Measurements from ENCODE around the gene S100A7A. TPM values are rescaled to one million over a fixed set of nuclear protein-coding genes. Genes with fewer than 3 reads are reported as not detected.
A peak's percentile ranks its signal among the peaks of the same experiment; 100 is the strongest.

S100A7A gene
- polyA plus RNA-seq, 3 donors = not detected

DNA sequence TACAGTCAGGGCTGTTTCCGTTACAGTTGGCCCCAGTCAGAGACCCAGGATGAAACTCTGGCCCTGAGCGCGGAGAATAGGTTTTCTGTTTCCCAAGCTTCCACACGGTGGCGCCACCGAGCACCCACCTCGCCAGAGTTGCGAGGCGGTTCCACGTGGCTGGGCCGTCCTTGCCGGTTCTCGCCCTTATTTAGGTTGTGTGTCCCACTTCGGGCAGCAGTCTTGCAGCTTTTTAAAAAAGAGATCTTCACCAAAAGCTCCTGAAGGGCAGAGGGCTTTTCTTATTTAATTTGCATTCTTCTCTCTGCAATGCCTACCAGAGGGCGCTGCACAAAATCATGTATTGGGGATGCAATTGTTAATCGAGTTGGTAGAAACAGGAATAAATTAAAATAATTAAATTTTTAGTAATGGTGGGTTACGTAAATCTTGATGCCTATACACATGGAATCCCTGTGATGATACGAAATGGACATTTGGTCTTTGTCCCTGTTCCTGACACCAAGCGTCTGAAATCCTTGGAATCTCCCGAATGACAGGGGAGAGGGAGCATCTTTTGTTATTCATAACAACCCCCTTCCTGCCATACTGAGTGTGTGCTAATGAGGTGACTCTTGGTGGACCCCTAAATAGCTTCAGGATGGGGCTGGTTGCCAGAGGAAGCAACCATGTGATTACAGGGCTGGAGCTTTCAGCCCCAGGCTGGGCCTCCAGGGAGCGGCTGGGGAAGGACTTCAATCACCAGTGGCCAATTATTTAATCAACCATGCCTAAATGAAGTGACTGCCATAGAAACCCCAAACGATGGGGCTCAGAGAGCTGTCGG lies 49.7 kb downstream of the S100A7A start:
- H2AFZ ChIP-seq (ENCODE audit: insufficient read depth, low read depth, low read length, poor library complexity, severe bottlenecking) = no peak overlapping the region
- 12% methylated on average over 15 of the region's 23 CpGs for WGBS (ENCODE audit: insufficient coverage)
- Mint-ChIP-seq H3K9me3 (peaks cover 0 to 10% (median 5%) of the 10 kb centered on the region in 7 donors), H3K27me3 (ENCODE audit: low read depth in 3 of 3) (peaks cover 9 to 23% (median 13%) of the 10 kb centered on the region in 3 donors), H3K27ac (no peak overlapping the region), H3K4me1 (peaks cover 10% of the 10 kb centered on the region), H3K4me3 (peak overlapping the region in 1 of 2 donors; percentile 37), H3K36me3 (no peaks in the 10 kb centered on the region)
- no peak overlapping the region for H3K27ac ChIP-seq (ENCODE audit: low read depth in 1 of 2, low read length in 2 of 2)
- H3K27me3 ChIP-seq (ENCODE audit: control insufficient read depth in 2 of 2, insufficient read depth in 2 of 2, low read length in 2 of 2) = peaks cover 0 to 2% of the 10 kb centered on the region in 2 donors
- H3K9me3 ChIP-seq (replicated peaks in 1 of 2; ENCODE audit: control insufficient read depth in 1 of 2, insufficient read depth in 1 of 2, low read length in 2 of 2) = peaks cover under 1 to 3% of the 10 kb centered on the region in 2 donors
- H3K79me2 ChIP-seq (ENCODE audit: insufficient read depth, low read length) = no peaks in the 10 kb centered on the region
- H3K9ac ChIP-seq (ENCODE audit: insufficient read depth, low read length, poor library complexity, severe bottlenecking) = no peak overlapping the region
- peak; percentile 34 to 53 (median 40) for DNase-seq
- H3K4me3 ChIP-seq (replicated peaks in 1 of 3; ENCODE audit: low read depth in 2 of 3, low read length in 3 of 3) = no peak overlapping the region
- no peak overlapping the region for H3K4me2 ChIP-seq (replicated peaks; ENCODE audit: extremely low read depth, low read length, poor library complexity, severe bottlenecking)
- no peaks in the 10 kb centered on the region for H3K36me3 ChIP-seq (replicated peaks in 1 of 2; ENCODE audit: control insufficient read depth in 1 of 2, insufficient read depth in 2 of 2, low read length in 2 of 2)
- H3K4me1 ChIP-seq (ENCODE audit: control insufficient read depth in 1 of 2, insufficient read depth in 2 of 2, low read length in 2 of 2) = peaks cover 0 to 9% of the 10 kb centered on the region in 2 donors
- intact Hi-C loops (cut with micrococcal nuclease) = no loop called here
- TF ChIP-seq, protein P1, sequence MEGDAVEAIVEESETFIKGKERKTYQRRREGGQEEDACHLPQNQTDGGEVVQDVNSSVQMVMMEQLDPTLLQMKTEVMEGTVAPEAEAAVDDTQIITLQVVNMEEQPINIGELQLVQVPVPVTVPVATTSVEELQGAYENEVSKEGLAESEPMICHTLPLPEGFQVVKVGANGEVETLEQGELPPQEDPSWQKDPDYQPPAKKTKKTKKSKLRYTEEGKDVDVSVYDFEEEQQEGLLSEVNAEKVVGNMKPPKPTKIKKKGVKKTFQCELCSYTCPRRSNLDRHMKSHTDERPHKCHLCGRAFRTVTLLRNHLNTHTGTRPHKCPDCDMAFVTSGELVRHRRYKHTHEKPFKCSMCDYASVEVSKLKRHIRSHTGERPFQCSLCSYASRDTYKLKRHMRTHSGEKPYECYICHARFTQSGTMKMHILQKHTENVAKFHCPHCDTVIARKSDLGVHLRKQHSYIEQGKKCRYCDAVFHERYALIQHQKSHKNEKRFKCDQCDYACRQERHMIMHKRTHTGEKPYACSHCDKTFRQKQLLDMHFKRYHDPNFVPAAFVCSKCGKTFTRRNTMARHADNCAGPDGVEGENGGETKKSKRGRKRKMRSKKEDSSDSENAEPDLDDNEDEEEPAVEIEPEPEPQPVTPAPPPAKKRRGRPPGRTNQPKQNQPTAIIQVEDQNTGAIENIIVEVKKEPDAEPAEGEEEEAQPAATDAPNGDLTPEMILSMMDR (IDR thresholded peaks at IDR 0.05) = peak; percentile 88
- H4K20me1 ChIP-seq (ENCODE audit: insufficient read depth, low read length) = no peaks in the 10 kb centered on the region

- H3K27me3 Mint-ChIP-seq (ENCODE audit: low read depth in 3 of 3) = peaks cover 9 to 20% (median 10%) of the 10 kb centered on the region in 3 donors
- Histone ChIP-seq H3K79me2 (ENCODE audit: insufficient read depth, low read length) (no peaks in the 10 kb centered on the region), H3K9ac (ENCODE audit: insufficient read depth, low read length, poor library complexity, severe bottlenecking) (no peak overlapping the region), H3K27ac (ENCODE audit: low read depth in 1 of 2, low read length in 2 of 2) (no peak overlapping the region), H3K36me3 (replicated peaks in 1 of 2; ENCODE audit: control insufficient read depth in 1 of 2, insufficient read depth in 2 of 2, low read length in 2 of 2) (no peaks in the 10 kb centered on the region), H3K9me3 (replicated peaks in 1 of 2; ENCODE audit: control insufficient read depth in 1 of 2, insufficient read depth in 1 of 2, low read length in 2 of 2) (peaks cover 9 to 12% of the 10 kb centered on the region in 2 donors), H3K4me3 (replicated peaks in 1 of 3; ENCODE audit: low read depth in 2 of 3, low read length in 3 of 3) (no peak overlapping the region), H2AFZ (ENCODE audit: insufficient read depth, low read depth, low read length, poor library complexity, severe bottlenecking) (no peak overlapping the region), H3K4me2 (replicated peaks; ENCODE audit: extremely low read depth, low read length, poor library complexity, severe bottlenecking) (no peak overlapping the region), H4K20me1 (ENCODE audit: insufficient read depth, low read length) (no peaks in the 10 kb centered on the region), H3K4me1 (ENCODE audit: control insufficient read depth in 1 of 2, insufficient read depth in 2 of 2, low read length in 2 of 2) (peaks cover 0 to 9% of the 10 kb centered on the region in 2 donors), H3K27me3 (ENCODE audit: control insufficient read depth in 2 of 2, insufficient read depth in 2 of 2, low read length in 2 of 2) (peaks cover 0 to 2% of the 10 kb centered on the region in 2 donors)
- DNase-seq = no peak
- no peak overlapping the region for H3K4me3 Mint-ChIP-seq
- H3K9me3 Mint-ChIP-seq = peaks cover 5 to 19% (median 11%) of the 10 kb centered on the region in 7 donors
- 78% methylated on average over 3 of the region's 5 CpGs for WGBS (ENCODE audit: insufficient coverage)
- no peaks in the 10 kb centered on the region for H3K36me3 Mint-ChIP-seq
- TF ChIP-seq, protein P1 (IDR thresholded peaks at IDR 0.05) = no peak
- peaks cover 10% of the 10 kb centered on the region for H3K4me1 Mint-ChIP-seq
- peak overlapping the region in 1 of 7 donors; percentile 60 for H3K27ac Mint-ChIP-seq
- intact Hi-C loops (cut with micrococcal nuclease) = no loop called here
These were observed 50.6 kb downstream of the S100A7A start for GRCh38 chr1:153466908-153467307.

Data from CD14-positive monocyte (primary cell).